Thyroid gland (tissue), 4 donors: ENCODE measurements around the gene GP1BA.
A peak's percentile ranks its signal among the peaks of the same experiment; 100 is the strongest.

ENCODE experiments used
- POLR2A ChIP-seq, 2 donors: fragments of 450-650 bp; IDR thresholded peaks; one replicate each; pipeline ENCODE4 v1.6.1; 2017; ENCODE audit warnings: antibody characterized with exemption in 2 of 2, mild to moderate bottlenecking in 2 of 2, moderate library complexity in 1 of 2
- TF ChIP-seq, protein P1 (sequence below), 6 experiments: fragments of 200-600 bp in 3 of 6; fragments of 450-650 bp in 3 of 6; sonication (generic) in 3 of 6; IDR thresholded peaks; one replicate each; pipeline ENCODE4 v1.5.1; 2016 to 2019; ENCODE audit warnings: antibody characterized with exemption in 6 of 6, mild to moderate bottlenecking in 2 of 6, inconsistent platforms in 1 of 6, moderate library complexity in 1 of 6

DNA sequence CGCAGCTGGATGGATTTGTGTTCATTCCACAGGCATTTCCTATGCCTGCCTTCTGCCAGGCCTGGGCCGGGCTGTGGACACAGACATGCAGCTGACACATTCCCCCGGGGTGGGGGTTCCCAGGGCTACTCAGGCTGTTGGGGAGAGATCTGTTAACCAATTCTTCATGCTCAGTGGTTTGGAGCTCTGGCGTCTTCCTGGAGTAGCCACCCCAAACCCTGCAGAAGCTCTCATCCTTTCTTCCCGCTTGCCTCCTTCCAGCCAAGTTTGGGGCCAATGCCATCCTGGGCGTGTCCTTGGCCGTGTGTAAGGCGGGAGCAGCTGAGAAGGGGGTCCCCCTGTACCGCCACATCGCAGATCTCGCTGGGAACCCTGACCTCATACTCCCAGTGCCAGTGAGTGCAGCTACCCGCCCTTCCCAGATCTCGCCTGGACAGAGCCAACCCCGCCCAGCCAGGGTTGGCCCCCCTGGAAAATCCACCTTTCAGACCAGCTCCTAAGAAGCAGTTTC is 21.4 kb downstream of the GP1BA start:
- TF ChIP-seq, protein P1, sequence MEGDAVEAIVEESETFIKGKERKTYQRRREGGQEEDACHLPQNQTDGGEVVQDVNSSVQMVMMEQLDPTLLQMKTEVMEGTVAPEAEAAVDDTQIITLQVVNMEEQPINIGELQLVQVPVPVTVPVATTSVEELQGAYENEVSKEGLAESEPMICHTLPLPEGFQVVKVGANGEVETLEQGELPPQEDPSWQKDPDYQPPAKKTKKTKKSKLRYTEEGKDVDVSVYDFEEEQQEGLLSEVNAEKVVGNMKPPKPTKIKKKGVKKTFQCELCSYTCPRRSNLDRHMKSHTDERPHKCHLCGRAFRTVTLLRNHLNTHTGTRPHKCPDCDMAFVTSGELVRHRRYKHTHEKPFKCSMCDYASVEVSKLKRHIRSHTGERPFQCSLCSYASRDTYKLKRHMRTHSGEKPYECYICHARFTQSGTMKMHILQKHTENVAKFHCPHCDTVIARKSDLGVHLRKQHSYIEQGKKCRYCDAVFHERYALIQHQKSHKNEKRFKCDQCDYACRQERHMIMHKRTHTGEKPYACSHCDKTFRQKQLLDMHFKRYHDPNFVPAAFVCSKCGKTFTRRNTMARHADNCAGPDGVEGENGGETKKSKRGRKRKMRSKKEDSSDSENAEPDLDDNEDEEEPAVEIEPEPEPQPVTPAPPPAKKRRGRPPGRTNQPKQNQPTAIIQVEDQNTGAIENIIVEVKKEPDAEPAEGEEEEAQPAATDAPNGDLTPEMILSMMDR (IDR thresholded peaks at IDR 0.05) = no peak
- TF ChIP-seq POLR2A (IDR thresholded peaks at IDR 0.05) = peak in 1 of 2 donors; percentile 6
